Measurements from ENCODE around the gene POLR1A.

DNA sequence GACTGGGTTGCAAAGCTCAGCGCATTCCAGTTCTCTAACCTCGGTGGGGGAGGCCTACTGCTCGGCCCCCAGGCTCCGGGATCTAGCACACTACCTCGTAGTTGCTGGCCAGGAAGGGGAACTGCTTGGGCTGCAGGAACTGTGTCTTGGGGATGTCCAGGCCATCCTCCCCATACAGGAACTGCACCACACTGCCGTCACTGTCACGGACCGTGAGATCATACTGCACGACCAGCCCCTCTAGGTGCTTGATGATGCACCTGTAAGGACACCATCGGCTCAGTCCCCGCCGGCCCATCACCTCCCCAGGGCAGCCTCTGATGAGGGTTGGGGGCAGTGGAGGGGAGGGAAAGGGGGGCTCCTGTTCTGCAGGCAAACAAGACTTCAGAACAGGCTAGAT, 61.6 kb downstream of the POLR1A start:
- TF ChIP-seq, protein P1, sequence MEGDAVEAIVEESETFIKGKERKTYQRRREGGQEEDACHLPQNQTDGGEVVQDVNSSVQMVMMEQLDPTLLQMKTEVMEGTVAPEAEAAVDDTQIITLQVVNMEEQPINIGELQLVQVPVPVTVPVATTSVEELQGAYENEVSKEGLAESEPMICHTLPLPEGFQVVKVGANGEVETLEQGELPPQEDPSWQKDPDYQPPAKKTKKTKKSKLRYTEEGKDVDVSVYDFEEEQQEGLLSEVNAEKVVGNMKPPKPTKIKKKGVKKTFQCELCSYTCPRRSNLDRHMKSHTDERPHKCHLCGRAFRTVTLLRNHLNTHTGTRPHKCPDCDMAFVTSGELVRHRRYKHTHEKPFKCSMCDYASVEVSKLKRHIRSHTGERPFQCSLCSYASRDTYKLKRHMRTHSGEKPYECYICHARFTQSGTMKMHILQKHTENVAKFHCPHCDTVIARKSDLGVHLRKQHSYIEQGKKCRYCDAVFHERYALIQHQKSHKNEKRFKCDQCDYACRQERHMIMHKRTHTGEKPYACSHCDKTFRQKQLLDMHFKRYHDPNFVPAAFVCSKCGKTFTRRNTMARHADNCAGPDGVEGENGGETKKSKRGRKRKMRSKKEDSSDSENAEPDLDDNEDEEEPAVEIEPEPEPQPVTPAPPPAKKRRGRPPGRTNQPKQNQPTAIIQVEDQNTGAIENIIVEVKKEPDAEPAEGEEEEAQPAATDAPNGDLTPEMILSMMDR (IDR thresholded peaks at IDR 0.05; ENCODE audit: insufficient read depth, low read depth, low read length) = no peak
- no peak for TF ChIP-seq EZH2 (IDR thresholded peaks at IDR 0.05; ENCODE audit: insufficient read depth, low read length)
